NCI-H2029 treated with DMSO at 0.1 percent for 48 hours (cell line): ENCODE measurements around the gene DPM2.

ENCODE experiments used
- DNase-seq: peaks from one replicate; lab custom pipeline; 2025; lab: John Stamatoyannopoulos, UW

The DPM2 gene

GRCh38 chr9:127973169-127974000 lies 35.7 kb upstream of the DPM2 start:
- peak; percentile 43 for DNase-seq

- DNase-seq, result no peak
Measured at GRCh38 chr9:127972236-127972871, 34.7 kb upstream of the DPM2 start.

- no peak for DNase-seq
Measured at GRCh38 chr9:127971357-127972235, 33.9 kb upstream of the DPM2 start.

GRCh38 chr9:127970401-127971313 lies 33.0 kb upstream of the DPM2 start:
- peak; percentile 76 for DNase-seq

GRCh38 chr9:127968700-127969383 lies 31.2 kb upstream of the DPM2 start:
- peak; percentile 80 for DNase-seq

GRCh38 chr9:127968042-127968441 lies 30.4 kb upstream of the DPM2 start:
- DNase-seq, result no peak

GRCh38 chr9:127967151-127967809 lies 29.6 kb upstream of the DPM2 start:
- DNase-seq, result no peak

- DNase-seq, result peak; percentile 77
Measured at GRCh38 chr9:127966416-127967150, 28.9 kb upstream of the DPM2 start.

- no peak for DNase-seq
Measured at GRCh38 chr9:127965953-127966352, 28.3 kb upstream of the DPM2 start.

GRCh38 chr9:127963359-127964064 lies 25.9 kb upstream of the DPM2 start:
- no peak for DNase-seq

- DNase-seq, result no peak
Measured at GRCh38 chr9:127963041-127963358, 25.3 kb upstream of the DPM2 start.

GRCh38 chr9:127962278-127962677 lies 24.6 kb upstream of the DPM2 start:
- DNase-seq, result no peak

GRCh38 chr9:127961613-127962155 lies 24.0 kb upstream of the DPM2 start:
- DNase-seq, result no peak

GRCh38 chr9:127961155-127961490 lies 23.5 kb upstream of the DPM2 start:
- DNase-seq, result no peak

- peak; percentile 62 for DNase-seq
Measured at GRCh38 chr9:127960410-127961154, 22.9 kb upstream of the DPM2 start.

GRCh38 chr9:127959841-127960409 lies 22.3 kb upstream of the DPM2 start:
- no peak for DNase-seq

- no peak for DNase-seq
Measured at GRCh38 chr9:127959398-127959797, 21.7 kb upstream of the DPM2 start.

GRCh38 chr9:127958728-127959127 lies 21.1 kb upstream of the DPM2 start:
- DNase-seq, result no peak
